NCI-H69 (cell line): ENCODE measurements around the gene CYGB.
A peak's percentile ranks its signal among the peaks of the same experiment; 100 is the strongest.
"Not testable (repeated sequence)": the region's sequence is repeated elsewhere in the genome, so short reads cannot be mapped to it uniquely, and the experiment has no call there.

ENCODE experiments used
- DNase-seq: peaks from one replicate; lab custom pipeline; 2025; lab: John Stamatoyannopoulos, UW

Gene CYGB

GRCh38 chr17:76538281-76538931 lies 897 bp upstream of the CYGB start:
- no peak for DNase-seq

GRCh38 chr17:76537288-76537577 lies 276 bp downstream of the CYGB start:
- no peak for DNase-seq

- DNase-seq, result no peak
Observed at GRCh38 chr17:76536511-76537287, 810 bp downstream of the CYGB start.

GRCh38 chr17:76535788-76536510 lies 1.6 kb downstream of the CYGB start:
- DNase-seq, result no peak

GRCh38 chr17:76534831-76535732 lies 2.4 kb downstream of the CYGB start:
- DNase-seq, result no peak

- not testable (repeated sequence) for DNase-seq
Observed at GRCh38 chr17:76533640-76534359, 3.7 kb downstream of the CYGB start.

- no peak for DNase-seq
Observed at GRCh38 chr17:76532072-76532651, 5.3 kb downstream of the CYGB start.

GRCh38 chr17:76531486-76532038 lies 5.9 kb downstream of the CYGB start:
- no peak for DNase-seq

- no peak for DNase-seq
Observed at GRCh38 chr17:76530811-76531485, 6.6 kb downstream of the CYGB start.

- DNase-seq, result no peak
Observed at GRCh38 chr17:76530095-76530723, 7.3 kb downstream of the CYGB start.

GRCh38 chr17:76529224-76530094 lies 8.1 kb downstream of the CYGB start:
- peak; percentile 46 for DNase-seq

GRCh38 chr17:76528528-76529223 lies 8.8 kb downstream of the CYGB start:
- no peak for DNase-seq

- DNase-seq, result no peak
Observed at GRCh38 chr17:76528156-76528527, 9.4 kb downstream of the CYGB start.

- DNase-seq, result no peak
Observed at GRCh38 chr17:76527430-76528111, 9.9 kb downstream of the CYGB start.

- DNase-seq, result not testable (repeated sequence)
Observed at GRCh38 chr17:76527016-76527415, 10.5 kb downstream of the CYGB start.

- DNase-seq, result not testable (repeated sequence)
Observed at GRCh38 chr17:76525513-76525833, 12.0 kb downstream of the CYGB start.
